Liver (tissue), 9 donors: Measurements from ENCODE around the gene UBXN6. TPM values are rescaled to one million over a fixed set of nuclear protein-coding genes. Genes with fewer than 3 reads are reported as not detected.

ENCODE experiments used
- DNase-seq: peaks from one replicate; pipeline ENCODE4 v3.0.0-alpha.2; 2017; ENCODE audit warnings: low spot score
- H3K27ac ChIP-seq, 2 donors: one replicate each; pipeline ENCODE4 v1.7.0; 2013; ENCODE audit warnings: inconsistent platforms in 2 of 2, low read length in 2 of 2, control low read depth in 1 of 2, low read depth in 1 of 2, mild to moderate bottlenecking in 1 of 2
- H3K27me3 ChIP-seq, 4 donors: one replicate each; pipeline versions ENCODE4 v1.6.1 to v1.7.0; 2013; ENCODE audit warnings: low read length in 3 of 4, inconsistent platforms in 1 of 4, mild to moderate bottlenecking in 1 of 4, moderate library complexity in 1 of 4; ENCODE audit not compliant: control insufficient read depth in 4 of 4, insufficient read depth in 4 of 4
- H3K36me3 ChIP-seq, 4 donors: one replicate each; pipeline versions ENCODE4 v1.6.1 to v1.7.0; 2013; ENCODE audit warnings: low read length in 3 of 4, mild to moderate bottlenecking in 3 of 4, low read depth in 1 of 4, moderate library complexity in 1 of 4; ENCODE audit not compliant: control insufficient read depth in 4 of 4, insufficient read depth in 3 of 4
- H3K4me1 ChIP-seq, 4 donors: one replicate each; pipeline versions ENCODE4 v1.6.1 to v1.7.0; 2013; ENCODE audit warnings: low read length in 3 of 4, mild to moderate bottlenecking in 3 of 4, moderate library complexity in 1 of 4; ENCODE audit not compliant: control insufficient read depth in 4 of 4, insufficient read depth in 4 of 4
- H3K4me3 ChIP-seq, 3 donors: one replicate each; pipeline versions ENCODE4 v1.6.1 to v1.7.0; 2013; ENCODE audit warnings: low read length in 3 of 3, control low read depth in 1 of 3, low read depth in 1 of 3, mild to moderate bottlenecking in 1 of 3
- H3K9ac ChIP-seq, 2 donors: one replicate each; pipeline ENCODE4 v1.7.0; 2013; ENCODE audit warnings: low read length in 2 of 2, mild to moderate bottlenecking in 2 of 2, moderate library complexity in 2 of 2, control low read depth in 1 of 2, low read depth in 1 of 2
- H3K9me3 ChIP-seq, 4 donors: one replicate each; pipeline versions ENCODE4 v1.6.1 to v1.7.0; 2013; ENCODE audit warnings: low read length in 3 of 4; ENCODE audit not compliant: control insufficient read depth in 4 of 4
- CTCF ChIP-seq: fragments of 150-350 bp; IDR thresholded peaks from 2 replicates; pipeline ENCODE4 v1.5.1; 2017; ENCODE audit warnings: improper control_type of control experiment, low read depth, low read length; ENCODE audit not compliant: missing input control
- EGR1 ChIP-seq, 2 donors: IDR thresholded peaks; 2 replicates each; pipeline ENCODE4 v1.6.1; 2016 to 2018; ENCODE audit warnings: antibody characterized with exemption in 2 of 2, low read depth in 2 of 2
- FOXA1 ChIP-seq: IDR thresholded peaks from 2 replicates; pipeline ENCODE4 v1.6.1; 2016; ENCODE audit warnings: antibody characterized with exemption
- FOXA2 ChIP-seq: IDR thresholded peaks from 2 replicates; pipeline ENCODE4 v1.6.1; 2016; ENCODE audit warnings: antibody characterized with exemption
- GABPA ChIP-seq, 2 donors: IDR thresholded peaks in 1 of 2; conservative IDR thresholded peaks in 1 of 2; 2 replicates each; pipeline ENCODE4 v1.6.1; 2016; ENCODE audit warnings: antibody characterized with exemption in 2 of 2, mild to moderate bottlenecking in 1 of 2, moderate library complexity in 1 of 2
- HNF4A ChIP-seq, 2 donors: conservative IDR thresholded peaks; 2 replicates each; pipeline ENCODE4 v1.6.1; 2016; ENCODE audit warnings: antibody characterized with exemption in 2 of 2, mild to moderate bottlenecking in 2 of 2
- HNF4G ChIP-seq: IDR thresholded peaks from 2 replicates; pipeline ENCODE4 v1.6.1; 2016; ENCODE audit warnings: antibody characterized with exemption
- JUND ChIP-seq, 2 donors: IDR thresholded peaks; 2 replicates each; pipeline ENCODE4 v1.6.1; 2016; ENCODE audit warnings: antibody characterized with exemption in 2 of 2
- NR2F2 ChIP-seq: IDR thresholded peaks from 2 replicates; pipeline ENCODE4 v1.6.1; 2016; ENCODE audit warnings: antibody characterized with exemption
- RAD21 ChIP-seq, 2 donors: IDR thresholded peaks; 2 replicates each; pipeline ENCODE4 v1.6.1; 2016; ENCODE audit warnings: antibody characterized with exemption in 2 of 2, mild to moderate bottlenecking in 2 of 2
- RXRA ChIP-seq, 2 donors: IDR thresholded peaks; 2 replicates each; pipeline ENCODE4 v1.6.1; 2017 to 2018; ENCODE audit warnings: antibody characterized with exemption in 2 of 2, mild to moderate bottlenecking in 1 of 2
- SP1 ChIP-seq: IDR thresholded peaks from 2 replicates; pipeline ENCODE4 v1.6.1; 2018; ENCODE audit warnings: antibody characterized with exemption, mild to moderate bottlenecking
- TAF1 ChIP-seq: conservative IDR thresholded peaks from 2 replicates; pipeline ENCODE4 v1.6.1; 2016; ENCODE audit warnings: antibody characterized with exemption, mild to moderate bottlenecking
- YY1 ChIP-seq: IDR thresholded peaks from 2 replicates; pipeline ENCODE4 v1.6.1; 2016; ENCODE audit warnings: antibody characterized with exemption, mild to moderate bottlenecking
- ZBTB33 ChIP-seq: IDR thresholded peaks from 2 replicates; pipeline ENCODE4 v1.6.1; 2016; ENCODE audit warnings: antibody characterized with exemption
- WGBS: extraction: QIAGEN DNeasy Blood & Tissue Kit; methylation state at CpG from one replicate; pipeline ENCODE4 v1.1.7; 2013; 5-methylcytosine and 5-hydroxymethylcytosine counted together
- polyA plus RNA-seq, 2 donors: library from polyadenylated mRNA; stranded (reverse) in 1 of 2; unstranded in 1 of 2; fragments of 200-250 nt in 1 of 2; fragments of >200 nt in 1 of 2; fragmentation: Nextera tagmentation in 1 of 2; extraction: Ambion mirVana in 1 of 2; gene quantifications; one replicate each; pipeline versions ENCODE4 v1.2.1 to v1.2.3, GENCODE V29; 2013 to 2015
- total RNA-seq, 2 donors: library from RNA; depleted of rRNA; stranded (reverse); fragments of >200 nt; gene quantifications; one replicate each; pipeline ENCODE4 v1.2.3, GENCODE V29; 2014
- TF ChIP-seq, protein P1 (sequence below): IDR thresholded peaks from 2 replicates; pipeline ENCODE4 v1.6.1; 2016; ENCODE audit warnings: antibody characterized with exemption, mild to moderate bottlenecking
- TF ChIP-seq, protein P2 (sequence below): IDR thresholded peaks from 2 replicates; pipeline ENCODE4 v1.6.1; 2016; ENCODE audit warnings: antibody characterized with exemption
- TF ChIP-seq, protein P3 (sequence below): IDR thresholded peaks from 2 replicates; pipeline ENCODE4 v1.6.1; 2016; ENCODE audit warnings: antibody characterized with exemption
- donor health status: healthy.
- donor health status: healthy.
- donor health status: healthy.
- donor health status: healthy.
- donor health status: healthy.

UBXN6 gene
- total and polyA plus RNA-seq, 4 donors: 33.0 to 92.3 (median 54.0) TPM

- H3K27me3 ChIP-seq: no peaks in the 10 kb centered on the region
- no peaks in the 10 kb centered on the region for H3K9me3 ChIP-seq
- no peak for DNase-seq
- no peak overlapping the region for H3K27ac ChIP-seq
- 96% methylated on average over 34 of the region's 34 CpGs for WGBS
- H3K36me3 ChIP-seq: peaks cover 12 to 78% (median 23%) of the 10 kb centered on the region in 4 donors
- H3K4me3 ChIP-seq: no peak overlapping the region
- TF ChIP-seq EGR1 (IDR thresholded peaks at IDR 0.05; ENCODE audit: low read depth in 2 of 2) (no peak), GABPA (IDR thresholded peaks at IDR 0.05 in 1 of 2, conservative IDR thresholded peaks at IDR 0.05 in 1 of 2) (no peak), HNF4G (no peak), FOXA1 (no peak), RAD21 (IDR thresholded peaks at IDR 0.05) (no peak)
- no peak overlapping the region for H3K9ac ChIP-seq
- H3K4me1 ChIP-seq: no peaks in the 10 kb centered on the region
Measured at GRCh38 chr19:4505570-4506448, 48.2 kb upstream of the UBXN6 start.

DNA sequence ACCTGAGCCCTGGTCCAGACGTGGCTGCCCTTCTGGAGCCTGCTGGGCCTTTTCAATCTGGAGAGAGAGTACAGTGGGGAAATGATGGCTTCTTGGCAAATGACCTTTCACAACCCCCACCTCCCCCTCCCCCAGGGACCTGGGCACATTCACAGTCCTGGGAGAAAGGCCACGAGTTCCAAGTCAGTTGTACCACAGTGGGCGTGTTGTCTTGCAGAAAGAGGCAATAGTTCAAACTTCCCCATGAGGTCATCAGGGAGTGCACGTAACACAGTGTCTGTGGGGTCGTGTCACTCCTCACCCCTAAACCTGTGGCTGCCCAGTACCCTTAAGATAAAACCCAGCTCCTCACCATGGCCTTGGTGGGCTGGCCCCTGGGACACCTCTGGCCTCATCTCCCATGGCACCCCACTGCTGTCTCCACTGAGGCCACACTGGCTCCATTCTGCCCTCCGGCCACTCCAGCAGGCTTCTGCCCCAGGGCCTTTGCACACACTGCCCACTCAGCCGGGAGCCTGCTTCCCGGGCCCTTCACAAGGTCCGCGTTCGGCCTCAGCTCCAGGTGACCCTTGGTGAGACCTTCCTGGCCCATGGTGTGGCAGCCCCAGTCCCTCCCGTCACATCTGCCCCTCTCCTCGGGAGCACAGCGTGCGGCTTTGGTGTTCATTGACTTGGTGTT, 47.4 kb upstream of the UBXN6 start:
- Histone ChIP-seq H3K36me3 (peaks cover 12 to 75% (median 24%) of the 10 kb centered on the region in 4 donors), H3K9me3 (no peaks in the 10 kb centered on the region), H3K27me3 (no peaks in the 10 kb centered on the region), H3K4me1 (no peaks in the 10 kb centered on the region), H3K9ac (no peak overlapping the region), H3K4me3 (no peak overlapping the region), H3K27ac (no peak overlapping the region)
- WGBS: 88% methylated on average over 15 of the region's 15 CpGs
- TF ChIP-seq TAF1 (no peak), YY1 (no peak), FOXA2 (no peak), JUND (IDR thresholded peaks at IDR 0.05) (no peak), HNF4G (no peak), EGR1 (IDR thresholded peaks at IDR 0.05; ENCODE audit: low read depth in 2 of 2) (no peak), FOXA1 (no peak), GABPA (IDR thresholded peaks at IDR 0.05 in 1 of 2, conservative IDR thresholded peaks at IDR 0.05 in 1 of 2) (no peak), SP1 (no peak), NR2F2 (no peak), ZBTB33 (no peak), RXRA (IDR thresholded peaks at IDR 0.05) (no peak), CTCF (no peak), RAD21 (IDR thresholded peaks at IDR 0.05) (no peak), HNF4A (conservative IDR thresholded peaks at IDR 0.05) (no peak)
- TF ChIP-seq, protein P1, sequence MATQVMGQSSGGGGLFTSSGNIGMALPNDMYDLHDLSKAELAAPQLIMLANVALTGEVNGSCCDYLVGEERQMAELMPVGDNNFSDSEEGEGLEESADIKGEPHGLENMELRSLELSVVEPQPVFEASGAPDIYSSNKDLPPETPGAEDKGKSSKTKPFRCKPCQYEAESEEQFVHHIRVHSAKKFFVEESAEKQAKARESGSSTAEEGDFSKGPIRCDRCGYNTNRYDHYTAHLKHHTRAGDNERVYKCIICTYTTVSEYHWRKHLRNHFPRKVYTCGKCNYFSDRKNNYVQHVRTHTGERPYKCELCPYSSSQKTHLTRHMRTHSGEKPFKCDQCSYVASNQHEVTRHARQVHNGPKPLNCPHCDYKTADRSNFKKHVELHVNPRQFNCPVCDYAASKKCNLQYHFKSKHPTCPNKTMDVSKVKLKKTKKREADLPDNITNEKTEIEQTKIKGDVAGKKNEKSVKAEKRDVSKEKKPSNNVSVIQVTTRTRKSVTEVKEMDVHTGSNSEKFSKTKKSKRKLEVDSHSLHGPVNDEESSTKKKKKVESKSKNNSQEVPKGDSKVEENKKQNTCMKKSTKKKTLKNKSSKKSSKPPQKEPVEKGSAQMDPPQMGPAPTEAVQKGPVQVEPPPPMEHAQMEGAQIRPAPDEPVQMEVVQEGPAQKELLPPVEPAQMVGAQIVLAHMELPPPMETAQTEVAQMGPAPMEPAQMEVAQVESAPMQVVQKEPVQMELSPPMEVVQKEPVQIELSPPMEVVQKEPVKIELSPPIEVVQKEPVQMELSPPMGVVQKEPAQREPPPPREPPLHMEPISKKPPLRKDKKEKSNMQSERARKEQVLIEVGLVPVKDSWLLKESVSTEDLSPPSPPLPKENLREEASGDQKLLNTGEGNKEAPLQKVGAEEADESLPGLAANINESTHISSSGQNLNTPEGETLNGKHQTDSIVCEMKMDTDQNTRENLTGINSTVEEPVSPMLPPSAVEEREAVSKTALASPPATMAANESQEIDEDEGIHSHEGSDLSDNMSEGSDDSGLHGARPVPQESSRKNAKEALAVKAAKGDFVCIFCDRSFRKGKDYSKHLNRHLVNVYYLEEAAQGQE: no peak
- TF ChIP-seq, protein P2, sequence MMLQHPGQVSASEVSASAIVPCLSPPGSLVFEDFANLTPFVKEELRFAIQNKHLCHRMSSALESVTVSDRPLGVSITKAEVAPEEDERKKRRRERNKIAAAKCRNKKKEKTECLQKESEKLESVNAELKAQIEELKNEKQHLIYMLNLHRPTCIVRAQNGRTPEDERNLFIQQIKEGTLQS: no peak
- TF ChIP-seq, protein P3, sequence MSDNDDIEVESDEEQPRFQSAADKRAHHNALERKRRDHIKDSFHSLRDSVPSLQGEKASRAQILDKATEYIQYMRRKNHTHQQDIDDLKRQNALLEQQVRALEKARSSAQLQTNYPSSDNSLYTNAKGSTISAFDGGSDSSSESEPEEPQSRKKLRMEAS: no peak
- no peak for DNase-seq
